ENCODE measurements around the gene MYMX. TPM values are rescaled to one million over a fixed set of nuclear protein-coding genes. Genes with fewer than 3 reads are reported as not detected.

MYMX gene
- total RNA-seq, 2 experiments from 2014 or later = not detected

GRCh38 chr6:44237813-44238433 lies 21.2 kb downstream of the MYMX start:
- H3K4me3 ChIP-seq (ENCODE audit: low read length) = peak overlapping the region; percentile 64
- Mint-ChIP-seq H3K27me3 (no peaks in the 10 kb centered on the region), H3K27ac (peak overlapping the region; percentile 86), H3K9me3 (no peaks in the 10 kb centered on the region), H3K36me3 (ENCODE audit: low read depth) (no peaks in the 10 kb centered on the region), H3K4me3 (peak overlapping the region; percentile 90), H3K4me1 (ENCODE audit: low read depth) (peaks cover 8% of the 10 kb centered on the region)
- peak overlapping the region; percentile 74 to 80 for H3K27ac ChIP-seq (ENCODE audit: low read depth in 1 of 2, low read length in 2 of 2)
- POLR2A ChIA-PET = interaction anchor here (0.6 to 4.4 kb wide), 10 partner anchors 9 to 469 kb away, joined by 3 to 65 read pairs (median 4); partner anchors contain the start of genes CDC5L, HSP90AB1 and SLC29A1
- peaks cover 18% of the 10 kb centered on the region for H3K4me1 ChIP-seq (ENCODE audit: insufficient read depth, low read length)
- H3K9me3 ChIP-seq (ENCODE audit: control insufficient read depth in 1 of 2, insufficient read depth in 1 of 2, low read length in 2 of 2) = no peaks in the 10 kb centered on the region
- CTCF ChIA-PET = interaction anchor here (0.9 to 2.1 kb wide), 8 partner anchors 9 to 141 kb away, joined by 3 to 13 read pairs (median 5); partner anchors contain the start of genes HSP90AB1, SLC29A1 and SLC35B2
- no peaks in the 10 kb centered on the region for H3K36me3 ChIP-seq (ENCODE audit: insufficient read depth, low read length)
- DNase-seq (peak; percentile 61 to 90 (median 74)), ATAC-seq (ENCODE audit: poor library complexity) (peak; percentile 89)
- H3K27me3 ChIP-seq (ENCODE audit: control insufficient read depth in 1 of 2, insufficient read depth in 2 of 2, low read length in 2 of 2) = no peaks in the 10 kb centered on the region
- intact Hi-C loops (cut with DNase I, micrococcal nuclease) = loop anchor here (1.0 to 5.0 kb wide), 4 partner anchors 15 to 141 kb away; partner anchors contain the start of gene SLC29A1 (in 1 of the 2)
- TF ChIP-seq CTCF (IDR thresholded peaks at IDR 0.05) = peak; percentile 99

GRCh38 chr6:44238687-44239350 lies 22.1 kb downstream of the MYMX start:
- POLR2A ChIA-PET = interaction anchor here (4.4 kb wide), 1 partner anchor 8 kb away, joined by 65 read pairs; the partner anchor contains the start of gene HSP90AB1

GRCh38 chr6:44243345-44243744 lies 26.6 kb downstream of the MYMX start:
- Mint-ChIP-seq H3K4me3 (peak overlapping the region; percentile 48), H3K27me3 (peaks cover 5% of the 10 kb centered on the region), H3K27ac (no peak overlapping the region), H3K36me3 (ENCODE audit: low read depth) (peaks cover 24% of the 10 kb centered on the region), H3K4me1 (ENCODE audit: low read depth) (peaks cover 19% of the 10 kb centered on the region), H3K9me3 (no peaks in the 10 kb centered on the region)
- Histone ChIP-seq H3K36me3 (ENCODE audit: insufficient read depth, low read length) (peaks cover 2% of the 10 kb centered on the region), H3K4me1 (ENCODE audit: insufficient read depth, low read length) (peaks cover 22% of the 10 kb centered on the region), H3K27ac (ENCODE audit: low read depth in 1 of 2, low read length in 2 of 2) (no peak overlapping the region), H3K27me3 (ENCODE audit: control insufficient read depth in 1 of 2, insufficient read depth in 2 of 2, low read length in 2 of 2) (no peaks in the 10 kb centered on the region), H3K9me3 (ENCODE audit: control insufficient read depth in 1 of 2, insufficient read depth in 1 of 2, low read length in 2 of 2) (no peaks in the 10 kb centered on the region), H3K4me3 (ENCODE audit: low read length) (no peak overlapping the region)
- ATAC-seq (ENCODE audit: poor library complexity) (no peak), DNase-seq (no peak)
- POLR2A ChIA-PET = no interaction called here
- intact Hi-C loops (cut with DNase I, micrococcal nuclease) = no loop called here
- CTCF ChIA-PET = no interaction called here
- TF ChIP-seq CTCF (IDR thresholded peaks at IDR 0.05) = no peak

More at GRCh38 chr6:44238687-44239350, 22.1 kb downstream of the MYMX start:
- peaks cover 15% of the 10 kb centered on the region for H3K4me1 ChIP-seq (ENCODE audit: insufficient read depth, low read length)
- Mint-ChIP-seq H3K27me3 (no peaks in the 10 kb centered on the region), H3K27ac (peak overlapping the region; percentile 86), H3K4me3 (peak overlapping the region; percentile 90), H3K4me1 (ENCODE audit: low read depth) (peaks cover 8% of the 10 kb centered on the region), H3K9me3 (no peaks in the 10 kb centered on the region), H3K36me3 (ENCODE audit: low read depth) (no peaks in the 10 kb centered on the region)
- no peak overlapping the region for H3K4me3 ChIP-seq (ENCODE audit: low read length)
- no peak overlapping the region for H3K27ac ChIP-seq (ENCODE audit: low read depth in 1 of 2, low read length in 2 of 2)
- no peak for ATAC-seq (ENCODE audit: poor library complexity)
- CTCF ChIA-PET = interaction anchor here (1.8 to 2.1 kb wide), 2 partner anchors 8 to 15 kb away, joined by 7 to 13 read pairs; partner anchors contain the start of genes HSP90AB1 and SLC29A1
- H3K36me3 ChIP-seq (ENCODE audit: insufficient read depth, low read length) = no peaks in the 10 kb centered on the region
- TF ChIP-seq CTCF (IDR thresholded peaks at IDR 0.05) = no peak
- DNase-seq = no peak
- H3K9me3 ChIP-seq (ENCODE audit: control insufficient read depth in 1 of 2, insufficient read depth in 1 of 2, low read length in 2 of 2) = no peaks in the 10 kb centered on the region
- H3K27me3 ChIP-seq (ENCODE audit: control insufficient read depth in 1 of 2, insufficient read depth in 2 of 2, low read length in 2 of 2) = no peaks in the 10 kb centered on the region
- intact Hi-C loops (cut with DNase I, micrococcal nuclease) = loop anchor here (1.0 to 5.0 kb wide), 4 partner anchors 18 to 143 kb away; no protein-coding TSS in a partner anchor

All from CD4-positive, alpha-beta T cell (primary cell).